A549 (cell line): ENCODE measurements around the gene MPPED2. TPM values are rescaled to one million over a fixed set of nuclear protein-coding genes. Genes with fewer than 3 reads are reported as not detected.

ENCODE experiments used
- ATAC-seq, 2 experiments: fragments of 200-7000 bp in 1 of 2; fragments of >200 bp in 1 of 2; cut with Nextera tagmentation in 1 of 2; cut with Tn5 transposase in 1 of 2; 3 replicates each; pipeline versions ENCODE4 v1.8.0 to v1.9.1; 2018 to 2020; ENCODE audit warnings: mild to moderate bottlenecking in 1 of 2, moderate library complexity in 1 of 2
- CTCF ChIA-PET: fragments of 300-600 bp; sonication (Branson Sonifier 250); formaldehyde crosslinking; extraction: SDS; loops from one replicate; lab custom pipeline; 2021; ENCODE audit warnings: antibody characterized with exemption, inconsistent platforms; lab: Yijun Ruan, JAX
- POLR2A ChIA-PET: fragments of 350-600 bp; formaldehyde crosslinking; extraction: SDS; loops from one replicate; lab custom pipeline; 2021; ENCODE audit warnings: antibody characterized with exemption, inconsistent platforms; lab: Yijun Ruan, JAX
- DNase-seq, 2 experiments: peaks; one replicate each; pipeline versions ENCODE4 v3.0.0 to v3.0.0-alpha.2; 2011 to 2016; ENCODE audit warnings: low read depth in 1 of 2, low spot score in 1 of 2
- FAIRE-seq: peaks from 2 replicates; lab custom pipeline; 2011; peaks lifted over from hg19 to GRCh38; lab: Jason Lieb, UNC
- H3K27ac ChIP-seq, 2 experiments: fragments of >200 bp; sonication (Bioruptor Twin); formaldehyde crosslinking; 3 replicates each; pipeline ENCODE4 v1.5.1; 2016 to 2017
- H3K4me1 ChIP-seq: fragments of >200 bp; sonication (Bioruptor Twin); formaldehyde crosslinking; 3 replicates; pipeline ENCODE4 v1.6.1; 2016
- H3K4me2 ChIP-seq: fragments of >200 bp; sonication (Bioruptor Twin); formaldehyde crosslinking; 3 replicates; pipeline ENCODE4 v1.6.1; 2016
- H3K4me3 ChIP-seq: fragments of >200 bp; sonication (Bioruptor Twin); formaldehyde crosslinking; 3 replicates; pipeline ENCODE4 v1.5.1; 2016
- H3K9me3 ChIP-seq: fragments of >200 bp; sonication (Bioruptor Twin); formaldehyde crosslinking; 3 replicates; pipeline ENCODE4 v1.6.1; 2016
- BHLHE40 ChIP-seq: IDR thresholded peaks from 2 replicates; pipeline ENCODE4 v1.6.1; 2012; ENCODE audit warnings: low read depth, low read length, inconsistent platforms
- CHD2 ChIP-seq: fragments of 150-350 bp; IDR thresholded peaks from 2 replicates; pipeline ENCODE4 v1.6.1; 2014; ENCODE audit warnings: low read length; ENCODE audit not compliant: partially characterized antibody
- CHD4 ChIP-seq: fragments of 200-600 bp; sonication (generic); IDR thresholded peaks from 2 replicates; pipeline ENCODE4 v1.6.1; 2016; ENCODE audit warnings: antibody characterized with exemption, mild to moderate bottlenecking, borderline replicate concordance
- EHF ChIP-seq: fragments of 250-450 bp; sonication (Bioruptor Pico); IDR thresholded peaks from 2 replicates; pipeline ENCODE4 v1.5.0; 2020; ENCODE audit warnings: mild to moderate bottlenecking
- EP300 ChIP-seq, 2 experiments: fragments of >200 bp; sonication (Bioruptor Twin); formaldehyde crosslinking; IDR thresholded peaks; 2 replicates in 1 of 2; 3 replicates in 1 of 2; pipeline ENCODE4 v1.6.1; 2016 to 2017
- ESRRA ChIP-seq: fragments of 150-350 bp; IDR thresholded peaks from 2 replicates; pipeline ENCODE4 v1.6.1; 2014; ENCODE audit warnings: mild to moderate bottlenecking, low read length, borderline replicate concordance
- FOSL2 ChIP-seq, 2 experiments: fragments of 450-650 bp in 1 of 2; fragments of >200 bp in 1 of 2; sonication (Bioruptor Twin) in 1 of 2; formaldehyde crosslinking; IDR thresholded peaks; 2 replicates each; pipeline versions ENCODE4 v1.5.0 to v1.6.1; 2016 to 2020; ENCODE audit warnings: mild to moderate bottlenecking in 1 of 2, moderate library complexity in 1 of 2
- HOXA7 ChIP-seq: fragments of 250-450 bp; sonication (Bioruptor Pico); IDR thresholded peaks from 2 replicates; pipeline ENCODE4 v1.5.0; 2020; ENCODE audit warnings: mild to moderate bottlenecking, moderate library complexity
- HOXB13 ChIP-seq: fragments of 250-450 bp; sonication (Bioruptor Pico); IDR thresholded peaks from 2 replicates; pipeline ENCODE4 v1.5.0; 2020; ENCODE audit warnings: low read depth, mild to moderate bottlenecking, moderate library complexity
- KDM1A ChIP-seq: fragments of 200-600 bp; sonication (generic); IDR thresholded peaks from 2 replicates; pipeline ENCODE4 v1.6.1; 2016; ENCODE audit warnings: low read depth, mild to moderate bottlenecking
- KDM5A ChIP-seq: fragments of 200-600 bp; sonication (generic); IDR thresholded peaks from 2 replicates; pipeline ENCODE4 v1.6.1; 2016; ENCODE audit warnings: antibody characterized with exemption, mild to moderate bottlenecking
- MAZ ChIP-seq: fragments of 150-350 bp; IDR thresholded peaks from 2 replicates; pipeline ENCODE4 v1.6.1; 2014; ENCODE audit warnings: antibody characterized with exemption, low read depth, low read length, borderline replicate concordance
- NFE2L2 ChIP-seq: fragments of 150-350 bp; conservative IDR thresholded peaks from 2 replicates; pipeline ENCODE4 v1.6.1; 2014; ENCODE audit warnings: low read length
- PHF8 ChIP-seq: fragments of 200-600 bp; sonication (generic); IDR thresholded peaks from 2 replicates; pipeline ENCODE4 v1.6.1; 2016; ENCODE audit warnings: low read depth, mild to moderate bottlenecking, antibody characterized with exemption, moderate library complexity, borderline replicate concordance
- RARB ChIP-seq: fragments of 250-450 bp; sonication (Bioruptor Pico); IDR thresholded peaks from 2 replicates; pipeline ENCODE4 v1.8.0; 2021; ENCODE audit warnings: mild to moderate bottlenecking, moderate library complexity
- RCOR1 ChIP-seq: fragments of 150-350 bp; IDR thresholded peaks from 2 replicates; pipeline ENCODE4 v1.6.1; 2014; ENCODE audit warnings: antibody characterized with exemption, low read length, low read depth
- SREBF2 ChIP-seq: fragments of 450-650 bp; IDR thresholded peaks from 2 replicates; pipeline ENCODE4 v1.6.1; 2014; ENCODE audit warnings: mild to moderate bottlenecking, moderate library complexity
- WGBS: methylation state at CpG from one replicate; pipeline ENCODE4 v1.1.6; 2017; ENCODE audit errors: missing lambda C conversion rate; 5-methylcytosine and 5-hydroxymethylcytosine counted together
- polyA plus RNA-seq, 4 experiments: library from polyadenylated mRNA; depleted of rRNA in 3 of 4; stranded (reverse); fragments of >200 nt; fragmentation: RNase III in 1 of 4; extraction: RNeasy Plus Mini Kit Qiagen cat#74134 plus additional on column Dnase treatment in 1 of 4; gene quantifications; 2 replicates in 3 of 4; 3 replicates in 1 of 4; pipeline ENCODE4 v1.2.3, GENCODE V29; 2011 to 2017
- TF ChIP-seq, protein P1 (sequence below): fragments of >200 bp; sonication (Bioruptor Twin); formaldehyde crosslinking; IDR thresholded peaks from 3 replicates; pipeline ENCODE4 v1.5.1; 2016
- TF ChIP-seq, protein P2 (sequence below): fragments of >200 bp; sonication (Bioruptor Twin); formaldehyde crosslinking; IDR thresholded peaks from 2 replicates; pipeline ENCODE4 v1.6.1; 2016
- TF ChIP-seq, protein P3 (sequence below): fragments of 250-450 bp; sonication (Bioruptor Pico); IDR thresholded peaks from 2 replicates; pipeline ENCODE4 v1.5.0; 2020; ENCODE audit warnings: low read depth, mild to moderate bottlenecking, moderate library complexity

Gene MPPED2
- polyA plus RNA-seq, 2 of the 4 experiments (the other 2 are of a cell fraction): not detected

DNA sequence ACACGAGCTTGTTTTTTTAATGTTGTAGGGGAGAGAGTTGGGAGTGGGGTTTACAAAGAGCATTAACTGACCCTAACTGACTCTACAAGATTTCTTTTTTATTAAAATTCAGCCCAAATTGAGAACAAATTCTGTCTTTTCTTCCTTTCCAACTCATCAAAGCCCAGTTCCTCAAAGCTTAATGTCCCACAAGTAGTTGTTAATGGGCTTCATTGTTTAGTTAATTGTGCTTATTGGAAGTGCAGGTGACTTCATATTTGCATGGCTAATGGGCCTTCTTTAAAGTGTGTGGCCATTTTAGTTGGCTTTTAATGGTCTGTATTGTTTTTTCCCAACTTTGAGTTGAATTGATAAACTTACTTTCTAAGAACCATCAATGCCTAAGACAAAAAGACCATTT lies 39.8 kb downstream of the MPPED2 start:
- H3K9me3 ChIP-seq: no peaks in the 10 kb centered on the region
- no peak for TF ChIP-seq CHD2
- no peak for TF ChIP-seq CHD4
- TF ChIP-seq NFE2L2: no peak
- no peak for TF ChIP-seq EHF (CRISPR knock-in tag)
- TF ChIP-seq, protein P1, sequence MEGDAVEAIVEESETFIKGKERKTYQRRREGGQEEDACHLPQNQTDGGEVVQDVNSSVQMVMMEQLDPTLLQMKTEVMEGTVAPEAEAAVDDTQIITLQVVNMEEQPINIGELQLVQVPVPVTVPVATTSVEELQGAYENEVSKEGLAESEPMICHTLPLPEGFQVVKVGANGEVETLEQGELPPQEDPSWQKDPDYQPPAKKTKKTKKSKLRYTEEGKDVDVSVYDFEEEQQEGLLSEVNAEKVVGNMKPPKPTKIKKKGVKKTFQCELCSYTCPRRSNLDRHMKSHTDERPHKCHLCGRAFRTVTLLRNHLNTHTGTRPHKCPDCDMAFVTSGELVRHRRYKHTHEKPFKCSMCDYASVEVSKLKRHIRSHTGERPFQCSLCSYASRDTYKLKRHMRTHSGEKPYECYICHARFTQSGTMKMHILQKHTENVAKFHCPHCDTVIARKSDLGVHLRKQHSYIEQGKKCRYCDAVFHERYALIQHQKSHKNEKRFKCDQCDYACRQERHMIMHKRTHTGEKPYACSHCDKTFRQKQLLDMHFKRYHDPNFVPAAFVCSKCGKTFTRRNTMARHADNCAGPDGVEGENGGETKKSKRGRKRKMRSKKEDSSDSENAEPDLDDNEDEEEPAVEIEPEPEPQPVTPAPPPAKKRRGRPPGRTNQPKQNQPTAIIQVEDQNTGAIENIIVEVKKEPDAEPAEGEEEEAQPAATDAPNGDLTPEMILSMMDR: no peak
- TF ChIP-seq RARB (CRISPR knock-in tag): no peak
- no peak for TF ChIP-seq PHF8
- no peak for TF ChIP-seq HOXB13
- TF ChIP-seq ESRRA: no peak
- TF ChIP-seq KDM5A: no peak
- TF ChIP-seq, protein P2, sequence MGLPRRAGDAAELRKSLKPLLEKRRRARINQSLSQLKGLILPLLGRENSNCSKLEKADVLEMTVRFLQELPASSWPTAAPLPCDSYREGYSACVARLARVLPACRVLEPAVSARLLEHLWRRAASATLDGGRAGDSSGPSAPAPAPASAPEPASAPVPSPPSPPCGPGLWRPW: no peak
- no peak for TF ChIP-seq RCOR1
- no peak for TF ChIP-seq EP300 (IDR thresholded peaks at IDR 0.05)
- TF ChIP-seq, all 56 proteins: peak for 0
- no peak for FAIRE-seq
- H3K27ac ChIP-seq: no peak overlapping the region
- ATAC-seq: no peak
- H3K4me3 ChIP-seq: no peak overlapping the region
- POLR2A ChIA-PET: no interaction called here
- H3K4me1 ChIP-seq: no peaks in the 10 kb centered on the region
- no peak for DNase-seq
- H3K4me2 ChIP-seq: no peak overlapping the region
- CTCF ChIA-PET: no interaction called here
- WGBS: 2% methylated on average over 1 of the region's 1 CpG

DNA sequence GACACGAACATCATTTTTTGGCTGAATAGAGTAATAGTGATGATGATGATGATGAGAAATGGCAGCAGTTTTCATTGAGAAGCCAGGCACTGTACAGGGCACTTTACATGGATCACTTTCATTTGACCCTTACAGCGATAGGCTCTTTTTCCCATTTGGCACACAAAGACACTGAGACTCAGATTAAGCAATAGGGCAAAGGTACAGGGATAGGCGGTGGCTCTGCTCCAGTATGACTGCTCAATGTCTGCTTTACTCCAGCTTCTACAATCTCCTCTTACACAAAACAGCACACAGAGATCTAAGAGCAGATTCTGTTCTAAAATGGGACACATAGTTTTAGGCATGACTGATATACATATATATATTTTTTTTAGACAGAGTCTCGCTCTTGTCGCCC lies 40.6 kb downstream of the MPPED2 start:
- Histone ChIP-seq H3K27ac (no peak overlapping the region), H3K4me2 (no peak overlapping the region), H3K4me1 (no peaks in the 10 kb centered on the region), H3K9me3 (no peaks in the 10 kb centered on the region), H3K4me3 (no peak overlapping the region)
- POLR2A ChIA-PET: no interaction called here
- 23% methylated on average over 5 of the region's 5 CpGs for WGBS
- no peak for TF ChIP-seq KDM1A
- no peak for TF ChIP-seq SREBF2
- no peak for TF ChIP-seq NFE2L2
- TF ChIP-seq ESRRA: no peak
- no peak for TF ChIP-seq EHF (CRISPR knock-in tag)
- no peak for TF ChIP-seq MAZ
- no peak for TF ChIP-seq RCOR1
- TF ChIP-seq FOSL2 (IDR thresholded peaks at IDR 0.05): no peak
- TF ChIP-seq FOSL2 (CRISPR knock-in tag; IDR thresholded peaks at IDR 0.05): no peak
- TF ChIP-seq BHLHE40: no peak
- TF ChIP-seq HOXA7 (CRISPR knock-in tag): no peak
- CTCF ChIA-PET: no interaction called here
- no peak for FAIRE-seq
- ATAC-seq: no peak
- no peak for DNase-seq

DNA sequence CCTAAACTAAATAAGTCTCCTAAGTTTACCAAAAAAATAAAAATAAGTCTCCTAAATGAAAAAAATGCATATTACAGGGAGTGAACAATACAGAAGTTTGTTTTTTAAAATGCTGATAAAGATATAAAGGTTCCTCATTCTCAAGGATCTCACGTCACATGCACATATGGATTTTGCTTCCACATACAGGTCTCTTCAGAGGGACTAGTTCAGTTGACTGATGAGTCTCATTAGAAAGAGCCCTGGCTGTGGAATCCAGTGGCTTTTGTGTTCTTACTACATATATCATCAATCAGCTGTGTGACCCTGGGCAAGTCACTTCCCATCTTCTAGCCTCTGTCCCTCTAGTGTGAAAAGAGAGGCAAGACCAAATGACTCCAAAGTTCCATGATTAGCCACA lies 43.1 kb downstream of the MPPED2 start:
- Histone ChIP-seq H3K27ac (no peak overlapping the region), H3K4me3 (no peak overlapping the region), H3K4me2 (no peak overlapping the region), H3K9me3 (no peaks in the 10 kb centered on the region), H3K4me1 (no peaks in the 10 kb centered on the region)
- no peak for FAIRE-seq
- 63% methylated on average over 1 of the region's 1 CpG for WGBS
- POLR2A ChIA-PET: no interaction called here
- ATAC-seq: no peak
- DNase-seq: no peak
- TF ChIP-seq, protein P3, sequence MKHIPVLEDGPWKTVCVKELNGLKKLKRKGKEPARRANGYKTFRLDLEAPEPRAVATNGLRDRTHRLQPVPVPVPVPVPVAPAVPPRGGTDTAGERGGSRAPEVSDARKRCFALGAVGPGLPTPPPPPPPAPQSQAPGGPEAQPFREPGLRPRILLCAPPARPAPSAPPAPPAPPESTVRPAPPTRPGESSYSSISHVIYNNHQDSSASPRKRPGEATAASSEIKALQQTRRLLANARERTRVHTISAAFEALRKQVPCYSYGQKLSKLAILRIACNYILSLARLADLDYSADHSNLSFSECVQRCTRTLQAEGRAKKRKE: no peak
- CTCF ChIA-PET: no interaction called here
